ENCODE data around the gene S100B. TPM values are rescaled to one million over a fixed set of nuclear protein-coding genes. Genes with fewer than 3 reads are reported as not detected.

Gene S100B
- total and polyA plus RNA-seq, 9 of the 15 experiments (the other 6 are each of a cell fraction or from before 2014, with no cell fraction given) = not detected

- TF ChIP-seq HDAC1 (IDR thresholded peaks at IDR 0.05) = peak in 1 of 2 experiments; percentile 99; a peak in 2 of 4 replicates
- TF ChIP-seq ILF3 (IDR thresholded peaks at IDR 0.05; ENCODE audit: borderline replicate concordance) = no peak
- peak; percentile 30; the same call in 1 of the 2 replicates for TF ChIP-seq FOXO4 (CRISPR knock-in tag; IDR thresholded peaks at IDR 0.05)
- TF ChIP-seq MCM7 (IDR thresholded peaks at IDR 0.05) = no peak
- no peak for TF ChIP-seq CGGBP1 (CRISPR knock-in tag; IDR thresholded peaks at IDR 0.05)
- no peak; the same call in 1 of the 2 replicates for TF ChIP-seq HMBOX1 (IDR thresholded peaks at IDR 0.05)
- no peak for TF ChIP-seq MYNN (IDR thresholded peaks at IDR 0.05)
- TF ChIP-seq MYNN (CRISPR knock-in tag; IDR thresholded peaks at IDR 0.05) = no peak
- peak; percentile 99 for TF ChIP-seq KLF13 (tag; IDR thresholded peaks at IDR 0.05; ENCODE audit: borderline replicate concordance, low read depth)
- no peak for TF ChIP-seq ZNF507 (tag; conservative IDR thresholded peaks at IDR 0.05)
- TF ChIP-seq ZNF277 (CRISPR knock-in tag; IDR thresholded peaks at IDR 0.05; ENCODE audit: borderline replicate concordance) = no peak
- no peak for TF ChIP-seq ZKSCAN8 (CRISPR knock-in tag; IDR thresholded peaks at IDR 0.05)
- TF ChIP-seq ZMIZ1 (IDR thresholded peaks at IDR 0.05; ENCODE audit: low read depth in 2 of 2, low read length in 2 of 2) = no peak
- TF ChIP-seq HIVEP1 (CRISPR knock-in tag; IDR thresholded peaks at IDR 0.05) = peak; percentile 24; the same call in 1 of the 2 replicates
- TF ChIP-seq TAF15 (IDR thresholded peaks at IDR 0.05; ENCODE audit: low read depth, low read length) = no peak
- no peak for TF ChIP-seq HBP1 (CRISPR knock-in tag; IDR thresholded peaks at IDR 0.05)
- peak in 1 of 2 experiments; percentile 69; a peak in 2 of 4 replicates for TF ChIP-seq FOXA3 (CRISPR knock-in tag; conservative IDR thresholded peaks at IDR 0.05 in 1 of 2, IDR thresholded peaks at IDR 0.05 in 1 of 2)
- no peak for TF ChIP-seq MAFF (IDR thresholded peaks at IDR 0.05; ENCODE audit: low read length)
Measured at GRCh38 chr21:46635324-46636180, 30.7 kb upstream of the S100B start, which contains the start of gene PRMT2 (continued).

Data from K562 (cell line).